ENCODE measurements around the gene BPIFB3. TPM values are rescaled to one million over a fixed set of nuclear protein-coding genes. Genes with fewer than 3 reads are reported as not detected.

The BPIFB3 gene
- total and polyA plus RNA-seq, 2 of the 13 experiments (the other 11 are each of a cell fraction or from before 2014, with no cell fraction given) = 0.09 TPM; not detected in 1

DNA sequence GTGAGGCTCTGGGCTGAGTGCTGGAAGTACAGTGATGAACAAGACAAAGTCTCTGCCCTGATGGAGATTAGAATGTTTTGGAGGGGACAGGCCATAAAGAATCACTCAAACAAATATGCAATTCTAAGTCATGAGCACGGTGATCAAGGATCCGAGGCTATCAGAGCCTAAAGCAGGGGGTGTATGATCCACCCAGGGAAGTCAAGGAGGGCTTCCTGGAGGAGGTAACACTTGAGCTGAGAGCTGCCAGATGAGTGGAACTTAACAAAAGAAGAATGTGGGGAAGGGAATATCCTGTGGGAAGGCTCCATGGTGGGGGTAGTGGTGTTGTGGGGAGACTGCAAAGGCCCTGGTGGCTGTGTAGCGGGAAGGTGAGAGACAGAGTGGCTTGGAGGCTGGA is 38.0 kb downstream of the BPIFB3 start:
- no peak for ATAC-seq
- intact Hi-C loops (cut with micrococcal nuclease; ENCODE audit: unreplicated experiment) (no loop called here), in situ Hi-C loops (cut with HindIII; ENCODE audit: extremely low pct_ligation_motif_present, low pct_unique_long_range_greater_than_20kb) (no loop called here)
- H2AFZ ChIP-seq (ENCODE audit: low read length) = no peak overlapping the region
- 16% methylated on average over 3 of the region's 3 CpGs for WGBS (ENCODE audit: low lambda C conversion rate)
- FAIRE-seq = no peak
- peak; percentile 53 for TF ChIP-seq ZFP36 (IDR thresholded peaks at IDR 0.05; ENCODE audit: borderline replicate concordance, low read depth, low read length, partially characterized antibody)
- no peak for TF ChIP-seq NCOA2 (CRISPR knock-in tag; IDR thresholded peaks at IDR 0.05)
- ChIA-PET POLR2A (no interaction called here), CTCF (ENCODE audit: low intra/inter-chr PET ratio, low total read pairs) (no interaction called here)
- no peak overlapping the region for H3K4me2 ChIP-seq (ENCODE audit: low read depth, low read length)
- no TSS peak for BruUV-seq (replicated peaks)
- H3K9me3 ChIP-seq (ENCODE audit: low read length) = no peaks in the 10 kb centered on the region
- no peaks in the 10 kb centered on the region for H4K20me1 ChIP-seq (ENCODE audit: insufficient read depth, low read length)
- no peaks in the 10 kb centered on the region for H3K79me2 ChIP-seq (ENCODE audit: insufficient read depth, low read length)
- H3K36me3 ChIP-seq (replicated peaks in 1 of 2; ENCODE audit: control insufficient read depth in 1 of 2, insufficient read depth in 2 of 2, low read length in 2 of 2) = no peaks in the 10 kb centered on the region
- H3K9ac ChIP-seq (ENCODE audit: insufficient read depth, low read depth, low read length) = no peak overlapping the region
- H3K27ac ChIP-seq (ENCODE audit: extremely low read length, insufficient read depth, low read length) = no peak overlapping the region
- no peak for DNase-seq (ENCODE audit: low spot score)
- peaks cover 3 to 17% of the 10 kb centered on the region in 2 experiments; a peak in 2 of 5 replicates for H3K27me3 ChIP-seq (ENCODE audit: control insufficient read depth in 1 of 2, insufficient read depth in 2 of 2, low read length in 2 of 2)
- H3K4me1 ChIP-seq (ENCODE audit: insufficient read depth, low read length) = peaks cover 8% of the 10 kb centered on the region; the same call in 1 of the 2 replicates
- H3K4me3 ChIP-seq (replicated peaks in 1 of 3; ENCODE audit: insufficient read depth in 1 of 3, low read depth in 2 of 3, low read length in 3 of 3) = no peak overlapping the region

DNA sequence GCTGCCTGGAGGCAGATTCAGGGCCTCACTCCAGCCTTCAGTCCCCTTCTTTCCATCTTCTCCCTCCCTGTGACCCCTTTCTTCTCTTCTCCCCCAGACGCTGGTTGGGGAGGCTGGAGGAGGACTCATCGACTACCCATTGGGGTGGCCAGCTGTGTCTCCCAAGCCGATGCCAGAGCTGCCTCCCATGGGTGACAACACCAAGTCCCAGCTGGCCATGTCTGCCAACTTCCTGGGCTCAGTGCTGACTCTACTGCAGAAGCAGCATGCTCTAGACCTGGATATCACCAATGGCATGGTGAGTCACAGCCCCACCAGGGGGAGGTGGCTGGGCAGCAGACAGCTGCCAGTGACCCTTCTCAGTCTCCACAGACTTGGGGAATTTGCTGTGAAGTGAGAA is 38.7 kb downstream of the BPIFB3 start:
- no peak overlapping the region for H3K9ac ChIP-seq (ENCODE audit: insufficient read depth, low read depth, low read length)
- no peak for FAIRE-seq
- BruUV-seq (replicated peaks) = no TSS peak
- H3K4me2 ChIP-seq (ENCODE audit: low read depth, low read length) = no peak overlapping the region
- H3K4me1 ChIP-seq (ENCODE audit: insufficient read depth, low read length) = peaks cover 8% of the 10 kb centered on the region; the same call in 1 of the 2 replicates
- WGBS (ENCODE audit: low lambda C conversion rate) = 12% methylated on average over 3 of the region's 3 CpGs
- ATAC-seq = no peak
- no peak overlapping the region for H3K4me3 ChIP-seq (replicated peaks in 1 of 3; ENCODE audit: insufficient read depth in 1 of 3, low read depth in 2 of 3, low read length in 3 of 3)
- peak; percentile 27; the same call in 1 of the 2 replicates for TF ChIP-seq ZNF768 (CRISPR knock-in tag; IDR thresholded peaks at IDR 0.05)
- no peak for TF ChIP-seq E2F5 (CRISPR knock-in tag; conservative IDR thresholded peaks at IDR 0.05)
- in situ Hi-C loops (cut with HindIII; ENCODE audit: extremely low pct_ligation_motif_present, low pct_unique_long_range_greater_than_20kb) = no loop called here
- intact Hi-C loops (cut with micrococcal nuclease; ENCODE audit: unreplicated experiment) = no loop called here
- ChIA-PET POLR2A (no interaction called here), CTCF (ENCODE audit: low intra/inter-chr PET ratio, low total read pairs) (interaction anchor here (5.3 kb wide), 1 partner anchor 190 kb away, joined by 97 read pairs; no protein-coding TSS in a partner anchor)
- H3K36me3 ChIP-seq (replicated peaks in 1 of 2; ENCODE audit: control insufficient read depth in 1 of 2, insufficient read depth in 2 of 2, low read length in 2 of 2) = no peaks in the 10 kb centered on the region
- H4K20me1 ChIP-seq (ENCODE audit: insufficient read depth, low read length) = no peaks in the 10 kb centered on the region
- H3K79me2 ChIP-seq (ENCODE audit: insufficient read depth, low read length) = no peaks in the 10 kb centered on the region
- H3K27me3 ChIP-seq (ENCODE audit: control insufficient read depth in 1 of 2, insufficient read depth in 2 of 2, low read length in 2 of 2) = peaks cover 3 to 17% of the 10 kb centered on the region in 2 experiments; a peak in 2 of 5 replicates
- H2AFZ ChIP-seq (ENCODE audit: low read length) = no peak overlapping the region
- H3K9me3 ChIP-seq (ENCODE audit: low read length) = no peaks in the 10 kb centered on the region
- H3K27ac ChIP-seq (ENCODE audit: extremely low read length, insufficient read depth, low read length) = no peak overlapping the region
- no peak for DNase-seq (ENCODE audit: low spot score)
